Effector CD4-positive, alpha-beta T cell (primary cell): ENCODE results near the gene SHPK.
A peak's percentile ranks its signal among the peaks of the same experiment; 100 is the strongest.
"Not testable (repeated sequence)": the region's sequence is repeated elsewhere in the genome, so short reads cannot be mapped to it uniquely, and the experiment has no call there.

Source experiments
- DNase-seq: peaks from one replicate; pipeline ENCODE4 v3.0.0-alpha.2; 2020

SHPK gene

GRCh38 chr17:3585826-3586225, 50.2 kb downstream of the SHPK start:
- DNase-seq: no peak

- no peak for DNase-seq
Measured at GRCh38 chr17:3583456-3583855, 52.6 kb downstream of the SHPK start.

- no peak for DNase-seq
Measured at GRCh38 chr17:3582915-3583314, 53.1 kb downstream of the SHPK start.

- DNase-seq: not testable (repeated sequence)
Measured at GRCh38 chr17:3578667-3579066, 57.4 kb downstream of the SHPK start.

GRCh38 chr17:3576970-3577369, 59.1 kb downstream of the SHPK start:
- no peak for DNase-seq

GRCh38 chr17:3575511-3575910, 60.5 kb downstream of the SHPK start:
- no peak for DNase-seq

GRCh38 chr17:3574231-3574630, 61.8 kb downstream of the SHPK start:
- no peak for DNase-seq

- no peak for DNase-seq
Measured at GRCh38 chr17:3573246-3574100, 62.6 kb downstream of the SHPK start.

- DNase-seq: no peak
Measured at GRCh38 chr17:3572231-3572630, 63.8 kb downstream of the SHPK start.

GRCh38 chr17:3571043-3571900, 64.8 kb downstream of the SHPK start:
- DNase-seq: no peak

GRCh38 chr17:3569534-3570137, 66.4 kb downstream of the SHPK start:
- no peak for DNase-seq

- no peak for DNase-seq
Measured at GRCh38 chr17:3566551-3566950, 69.5 kb downstream of the SHPK start.

- DNase-seq: no peak
Measured at GRCh38 chr17:3565143-3565542, 70.9 kb downstream of the SHPK start.

- not testable (repeated sequence) for DNase-seq
Measured at GRCh38 chr17:3564241-3564640, 71.8 kb downstream of the SHPK start.

GRCh38 chr17:3559270-3559645, 76.8 kb downstream of the SHPK start:
- no peak for DNase-seq

GRCh38 chr17:3558603-3559269, 77.3 kb downstream of the SHPK start:
- peak; percentile 32 for DNase-seq
